Neuron (in vitro differentiated cells): ENCODE measurements around the gene SPTAN1.

Experiments
- H2AFZ ChIP-seq: one replicate; pipeline ENCODE4 v1.6.1; 2013; ENCODE audit warnings: low read depth, mild to moderate bottlenecking, inconsistent platforms, low read length, moderate library complexity
- H3K27me3 ChIP-seq: one replicate; pipeline ENCODE4 v1.6.1; 2013; ENCODE audit warnings: low read length; ENCODE audit not compliant: insufficient read depth
- H3K36me3 ChIP-seq: one replicate; pipeline ENCODE4 v1.6.1; 2013; ENCODE audit warnings: low read length; ENCODE audit not compliant: insufficient read depth
- H3K4me1 ChIP-seq: one replicate; pipeline ENCODE4 v1.6.1; 2013; ENCODE audit warnings: low read length; ENCODE audit not compliant: insufficient read depth
- H3K4me3 ChIP-seq: 2 replicates; pipeline ENCODE4 v1.5.1; 2013; ENCODE audit warnings: mild to moderate bottlenecking, low read length, moderate library complexity
- H3K9me3 ChIP-seq: one replicate; pipeline ENCODE4 v1.6.1; 2013; ENCODE audit warnings: low read length

Gene SPTAN1

DNA sequence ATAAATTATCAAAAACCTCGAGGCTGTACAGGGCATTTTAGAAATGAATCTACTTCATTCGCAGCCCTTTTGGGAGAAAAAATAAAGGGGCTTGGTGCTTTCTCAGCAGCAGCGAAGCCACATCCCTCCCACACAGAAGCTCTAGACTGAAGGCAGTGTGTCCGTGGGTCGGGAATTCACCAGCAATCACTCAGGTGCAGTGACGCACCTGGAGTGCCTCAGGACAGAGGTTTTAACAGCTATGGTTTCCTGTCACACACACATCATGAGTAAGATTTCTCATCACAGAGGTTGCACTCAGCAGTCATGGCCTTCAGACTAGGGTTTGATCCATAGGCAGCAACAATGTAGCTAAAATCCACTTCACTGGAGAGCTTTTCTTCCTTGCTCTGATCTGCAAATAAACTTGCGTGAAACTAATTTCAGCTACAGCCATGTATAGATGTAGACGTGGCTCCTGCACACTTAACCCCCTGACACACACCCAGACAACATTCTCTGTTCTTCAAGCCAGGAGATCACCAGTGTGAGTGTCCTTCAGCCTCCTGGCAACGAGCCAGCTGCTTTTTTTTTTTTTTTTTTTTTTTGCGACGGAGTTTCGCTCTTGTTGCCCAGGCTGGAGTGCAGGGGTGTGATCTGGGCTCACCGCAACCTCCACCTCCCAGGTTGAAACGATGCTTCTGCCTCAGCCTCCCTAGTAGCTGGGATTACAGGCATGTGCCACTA is 69.5 kb downstream of the SPTAN1 start:
- Histone ChIP-seq H2AFZ (no peak overlapping the region), H3K27me3 (no peaks in the 10 kb centered on the region), H3K36me3 (peaks cover 83% of the 10 kb centered on the region), H3K4me1 (no peaks in the 10 kb centered on the region), H3K9me3 (no peaks in the 10 kb centered on the region), H3K4me3 (no peak overlapping the region)

DNA sequence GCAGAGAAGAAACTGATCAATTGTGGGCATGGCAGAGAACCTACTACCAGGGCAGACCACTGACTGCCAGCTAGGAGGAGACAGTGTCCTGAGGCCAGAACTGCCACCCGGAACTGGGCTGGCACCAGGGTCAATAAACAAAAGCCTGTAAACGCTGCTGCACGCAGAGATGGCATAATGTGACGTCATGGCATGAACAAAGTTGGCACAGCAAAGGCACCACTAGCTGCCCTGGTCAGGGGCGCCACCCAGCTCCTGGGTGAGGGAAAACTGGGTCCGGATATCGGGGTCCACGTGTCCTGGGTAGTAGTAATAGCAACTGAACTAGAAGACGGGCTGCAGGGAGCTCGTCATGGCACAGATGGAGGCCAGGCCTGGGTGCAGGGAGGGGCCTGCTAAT is 72.2 kb downstream of the SPTAN1 start:
- Histone ChIP-seq H2AFZ (no peak overlapping the region), H3K9me3 (no peaks in the 10 kb centered on the region), H3K27me3 (no peaks in the 10 kb centered on the region), H3K36me3 (peaks cover 85% of the 10 kb centered on the region), H3K4me1 (no peaks in the 10 kb centered on the region), H3K4me3 (no peak overlapping the region)

DNA sequence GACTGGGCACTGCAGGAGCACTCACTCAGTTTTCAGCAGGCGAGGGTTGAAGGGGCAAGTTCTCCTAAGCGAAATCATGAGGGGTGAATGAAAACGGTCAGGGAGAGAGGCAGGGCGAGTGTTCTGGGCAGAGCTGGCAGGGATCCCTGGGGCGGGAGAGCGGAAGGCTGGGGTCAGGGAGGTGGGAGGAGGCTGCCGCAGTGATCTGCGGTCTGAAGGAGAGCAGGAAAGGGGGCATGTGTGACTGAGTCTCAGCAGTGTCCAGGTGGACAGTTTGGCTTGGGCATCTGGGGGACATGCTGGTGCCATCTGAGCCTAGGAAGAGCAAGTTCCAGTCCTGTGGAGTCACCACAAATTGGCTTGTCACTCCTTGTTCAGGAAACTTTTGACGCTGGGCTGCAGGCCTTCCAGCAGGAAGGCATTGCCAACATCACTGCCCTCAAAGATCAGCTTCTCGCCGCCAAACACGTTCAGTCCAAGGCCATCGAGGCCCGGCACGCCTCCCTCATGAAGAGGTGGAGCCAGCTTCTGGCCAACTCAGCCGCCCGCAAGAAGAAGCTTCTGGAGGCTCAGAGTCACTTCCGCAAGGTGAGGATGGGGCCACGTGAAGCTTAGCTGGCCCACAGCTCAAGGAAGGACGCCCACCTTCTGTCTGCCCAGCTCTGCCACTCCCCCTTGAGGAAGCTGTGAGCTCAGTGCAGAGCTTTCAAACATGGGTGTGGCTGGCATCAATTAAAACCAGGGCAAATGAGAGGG is 73.2 kb downstream of the SPTAN1 start:
- Histone ChIP-seq H3K4me3 (no peak overlapping the region), H3K4me1 (no peaks in the 10 kb centered on the region), H3K27me3 (no peaks in the 10 kb centered on the region), H3K9me3 (no peaks in the 10 kb centered on the region), H2AFZ (no peak overlapping the region), H3K36me3 (peaks cover 86% of the 10 kb centered on the region)

DNA sequence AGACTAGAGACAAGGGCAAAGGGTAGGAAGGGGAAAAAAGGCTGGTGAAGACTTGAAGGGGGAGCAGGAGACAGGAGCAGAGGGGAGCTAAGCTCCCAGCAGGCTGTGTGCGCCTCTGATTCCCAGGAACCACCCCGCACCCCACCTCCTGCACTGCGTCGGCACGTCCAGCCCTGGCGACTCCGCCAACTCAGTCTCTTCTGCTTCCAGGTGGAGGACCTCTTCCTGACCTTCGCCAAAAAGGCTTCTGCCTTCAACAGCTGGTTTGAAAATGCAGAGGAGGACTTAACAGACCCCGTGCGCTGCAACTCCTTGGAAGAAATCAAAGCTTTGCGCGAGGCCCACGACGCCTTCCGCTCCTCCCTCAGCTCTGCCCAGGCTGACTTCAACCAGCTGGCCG is 73.8 kb downstream of the SPTAN1 start:
- Histone ChIP-seq H3K27me3 (no peaks in the 10 kb centered on the region), H3K36me3 (peaks cover 80% of the 10 kb centered on the region), H2AFZ (no peak overlapping the region), H3K4me1 (no peaks in the 10 kb centered on the region), H3K9me3 (no peaks in the 10 kb centered on the region), H3K4me3 (no peak overlapping the region)

DNA sequence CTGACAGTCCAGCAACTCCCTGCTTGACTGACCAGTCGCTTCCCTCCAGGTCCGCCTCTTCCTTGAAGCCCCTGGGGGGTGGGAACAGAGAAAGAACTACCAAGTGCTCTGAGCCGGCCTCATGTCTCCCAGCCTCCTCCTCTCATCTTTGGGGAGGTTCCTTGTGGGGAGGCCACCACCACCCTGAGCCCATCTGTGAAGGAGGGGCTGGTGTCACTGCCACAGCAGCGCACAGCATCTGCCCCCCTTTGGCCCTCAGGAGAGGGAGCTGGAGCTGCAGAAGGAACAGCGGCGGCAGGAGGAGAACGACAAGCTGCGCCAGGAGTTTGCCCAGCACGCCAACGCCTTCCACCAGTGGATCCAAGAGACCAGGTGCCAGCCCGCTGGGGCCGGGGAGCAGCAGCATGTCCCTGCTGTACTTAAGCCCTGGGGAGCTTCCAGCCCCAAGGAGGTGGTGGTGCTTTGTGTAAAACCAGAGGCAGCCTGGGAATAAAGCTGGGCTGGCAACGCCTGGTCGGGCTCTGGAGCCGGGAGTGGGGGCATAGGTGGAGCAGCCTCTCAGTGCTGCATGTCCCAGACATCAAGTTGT is 74.8 kb downstream of the SPTAN1 start:
- peaks cover 78% of the 10 kb centered on the region for H3K36me3 ChIP-seq
- no peaks in the 10 kb centered on the region for H3K27me3 ChIP-seq
- no peak overlapping the region for H2AFZ ChIP-seq
- H3K4me3 ChIP-seq: no peak overlapping the region
- no peaks in the 10 kb centered on the region for H3K4me1 ChIP-seq
- H3K9me3 ChIP-seq: no peaks in the 10 kb centered on the region

DNA sequence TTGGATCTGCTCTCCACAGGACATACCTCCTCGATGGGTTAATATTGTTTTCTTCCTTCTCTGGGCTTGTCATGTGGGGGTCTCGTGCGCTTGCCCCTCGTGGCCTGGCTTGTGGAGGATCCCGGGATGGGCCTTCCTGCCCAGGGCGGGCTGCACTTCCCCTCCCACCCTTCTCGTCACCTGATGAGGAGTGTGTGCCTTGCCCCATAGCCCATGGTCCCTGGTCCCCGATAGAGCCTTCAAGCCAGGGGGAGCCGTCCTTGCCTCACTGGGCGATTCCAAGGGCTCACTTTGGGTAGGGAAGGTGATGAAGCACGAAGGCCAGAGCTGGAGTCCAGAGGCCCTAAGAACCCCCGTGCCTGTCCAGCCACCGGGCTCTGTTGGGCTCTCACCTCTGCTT is 75.5 kb downstream of the SPTAN1 start:
- Histone ChIP-seq H3K36me3 (peaks cover 82% of the 10 kb centered on the region), H3K27me3 (no peaks in the 10 kb centered on the region), H3K4me1 (no peaks in the 10 kb centered on the region), H3K4me3 (no peak overlapping the region), H3K9me3 (no peaks in the 10 kb centered on the region), H2AFZ (no peak overlapping the region)

DNA sequence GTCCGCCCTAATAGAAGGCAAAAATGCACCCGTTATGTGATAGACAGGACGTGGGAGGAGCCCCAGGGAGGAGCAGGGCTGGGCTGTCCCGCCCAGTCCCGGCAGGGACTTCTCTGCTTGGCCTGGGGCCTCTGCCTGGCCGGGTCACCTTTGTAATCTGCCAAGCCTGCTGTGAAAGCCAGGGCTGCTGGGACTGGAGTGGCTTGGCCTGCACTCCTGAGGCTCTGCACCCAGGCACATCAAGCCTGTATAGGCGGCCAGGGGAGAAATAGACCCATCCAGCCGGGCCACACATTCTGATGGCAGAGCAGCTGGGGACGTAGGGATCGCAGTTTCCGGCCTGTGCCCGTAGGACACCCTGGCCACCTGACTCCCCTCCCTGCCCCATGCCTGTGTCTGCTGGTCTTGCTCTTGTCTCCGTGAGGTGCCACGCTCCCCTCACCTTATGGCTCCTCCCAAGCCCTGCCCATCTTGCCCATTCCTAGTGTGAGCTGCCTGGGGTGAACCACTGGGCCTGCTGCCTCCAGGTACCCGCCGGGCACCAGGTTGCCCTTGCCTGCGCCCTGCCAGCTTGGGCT is 76.2 kb downstream of the SPTAN1 start:
- Histone ChIP-seq H3K4me3 (no peak overlapping the region), H3K36me3 (peaks cover 85% of the 10 kb centered on the region), H2AFZ (no peak overlapping the region), H3K9me3 (no peaks in the 10 kb centered on the region), H3K4me1 (no peaks in the 10 kb centered on the region), H3K27me3 (no peaks in the 10 kb centered on the region)

DNA sequence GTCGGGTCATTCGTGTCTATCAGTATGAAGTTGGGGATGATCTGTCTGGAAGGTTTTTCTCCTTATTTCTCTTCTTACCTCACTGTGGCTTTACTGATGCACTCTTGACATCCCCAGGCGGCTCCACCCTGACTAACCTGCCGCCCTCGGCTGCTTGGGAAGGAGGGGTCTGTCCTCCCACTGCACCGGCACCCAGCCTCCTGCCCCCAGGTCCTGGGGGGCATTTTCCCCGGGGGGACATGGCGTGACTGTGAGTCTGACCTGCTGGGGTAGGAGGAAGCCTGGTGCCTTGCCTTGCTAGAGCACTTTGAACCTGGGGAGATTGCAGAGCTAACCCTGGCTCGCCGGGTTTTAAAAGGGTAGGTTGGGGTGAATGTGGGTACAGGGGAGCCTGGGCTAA is 76.7 kb downstream of the SPTAN1 start:
- H3K27me3 ChIP-seq: no peaks in the 10 kb centered on the region
- H2AFZ ChIP-seq: no peak overlapping the region
- no peak overlapping the region for H3K4me3 ChIP-seq
- no peaks in the 10 kb centered on the region for H3K4me1 ChIP-seq
- no peaks in the 10 kb centered on the region for H3K9me3 ChIP-seq
- H3K36me3 ChIP-seq: peaks cover 88% of the 10 kb centered on the region

DNA sequence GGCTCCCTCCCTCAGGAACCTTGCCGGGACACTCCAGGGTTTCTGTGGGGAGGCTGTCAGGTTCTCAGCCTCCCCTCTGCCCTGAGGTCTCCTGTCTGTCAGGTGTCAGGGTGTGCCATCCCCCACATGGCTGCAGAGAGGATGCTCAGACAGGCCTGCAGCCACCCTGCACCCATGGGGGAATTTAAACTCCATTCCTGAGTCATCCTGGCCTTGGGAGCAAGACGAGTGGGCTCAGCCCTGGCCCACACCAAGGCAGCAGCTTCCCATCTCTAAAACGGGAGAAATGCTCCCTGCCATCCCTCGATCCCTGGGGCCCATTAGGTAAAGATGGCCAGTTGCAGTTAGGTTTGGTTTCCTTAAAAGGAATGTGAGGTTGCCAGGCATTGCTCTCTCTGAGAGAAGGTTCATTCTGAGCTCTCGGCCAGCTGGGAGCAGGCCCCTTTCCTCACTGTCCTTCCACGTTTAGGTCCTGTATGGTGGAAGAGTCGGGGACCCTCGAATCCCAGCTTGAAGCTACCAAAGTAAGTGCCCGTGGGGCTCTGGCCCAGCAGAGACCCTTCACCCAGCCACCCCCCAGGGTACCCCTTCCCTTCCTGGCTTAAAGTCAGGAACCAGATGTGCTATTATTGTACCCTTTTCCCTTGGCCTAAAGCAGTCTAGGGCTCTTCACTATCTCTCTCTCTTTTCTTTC is 77.6 kb downstream of the SPTAN1 start:
- no peak overlapping the region for H2AFZ ChIP-seq
- H3K4me3 ChIP-seq: no peak overlapping the region
- H3K9me3 ChIP-seq: no peaks in the 10 kb centered on the region
- H3K36me3 ChIP-seq: peaks cover 88% of the 10 kb centered on the region
- no peaks in the 10 kb centered on the region for H3K27me3 ChIP-seq
- no peaks in the 10 kb centered on the region for H3K4me1 ChIP-seq

DNA sequence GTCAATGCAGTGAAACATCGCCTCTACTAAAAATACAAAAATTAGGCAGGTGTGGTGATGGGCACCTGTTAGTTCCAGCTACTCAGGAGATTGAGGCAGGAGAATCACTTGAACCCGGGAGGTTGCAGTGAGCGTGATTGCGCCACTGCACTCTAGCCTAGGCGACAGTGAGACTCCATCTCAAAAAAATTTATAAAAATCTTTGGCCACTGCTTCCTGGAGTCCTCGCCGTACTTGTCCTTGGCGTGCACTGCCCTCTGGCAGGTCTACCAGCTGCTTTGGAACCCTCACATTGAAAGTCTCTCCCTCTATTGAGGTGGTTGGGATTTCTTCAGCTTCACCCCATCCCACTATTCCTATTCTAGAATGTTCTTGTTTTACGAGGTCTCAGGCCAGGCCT is 79.2 kb downstream of the SPTAN1 start:
- H3K9me3 ChIP-seq: no peaks in the 10 kb centered on the region
- H3K4me1 ChIP-seq: no peaks in the 10 kb centered on the region
- H3K36me3 ChIP-seq: peaks cover 81% of the 10 kb centered on the region
- no peak overlapping the region for H3K4me3 ChIP-seq
- H2AFZ ChIP-seq: no peak overlapping the region
- H3K27me3 ChIP-seq: no peaks in the 10 kb centered on the region

DNA sequence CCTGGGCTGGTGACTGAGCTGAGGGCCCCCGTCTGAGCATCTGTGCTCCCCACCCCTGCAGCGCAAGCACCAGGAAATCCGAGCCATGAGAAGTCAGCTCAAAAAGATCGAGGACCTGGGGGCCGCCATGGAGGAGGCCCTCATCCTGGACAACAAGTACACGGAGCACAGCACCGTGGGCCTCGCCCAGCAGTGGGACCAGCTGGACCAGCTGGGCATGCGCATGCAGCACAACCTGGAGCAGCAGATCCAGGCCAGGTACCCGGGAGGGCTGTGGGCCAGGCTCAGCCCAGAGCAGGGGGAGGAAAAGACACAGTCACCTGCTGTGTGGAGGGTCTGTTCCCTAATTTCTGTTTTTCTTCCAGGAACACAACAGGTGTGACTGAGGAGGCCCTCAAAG is 79.7 kb downstream of the SPTAN1 start:
- Histone ChIP-seq H3K36me3 (peaks cover 81% of the 10 kb centered on the region), H3K27me3 (no peaks in the 10 kb centered on the region), H2AFZ (no peak overlapping the region), H3K4me3 (no peak overlapping the region), H3K4me1 (no peaks in the 10 kb centered on the region), H3K9me3 (no peaks in the 10 kb centered on the region)

DNA sequence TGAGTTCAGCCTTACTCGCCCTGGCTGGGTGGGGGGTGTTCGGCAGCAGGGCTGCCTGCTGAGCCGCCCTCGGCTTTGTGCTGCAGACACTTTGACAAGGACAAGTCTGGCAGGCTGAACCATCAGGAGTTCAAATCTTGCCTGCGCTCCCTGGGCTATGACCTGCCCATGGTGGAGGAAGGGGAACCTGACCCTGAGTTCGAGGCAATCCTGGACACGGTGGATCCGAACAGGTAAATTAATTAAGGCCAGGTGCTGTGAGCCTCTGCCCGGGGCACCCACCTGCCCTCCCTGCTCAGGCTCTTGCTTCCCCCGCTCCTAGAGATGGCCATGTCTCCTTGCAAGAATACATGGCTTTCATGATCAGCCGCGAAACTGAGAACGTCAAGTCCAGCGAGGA is 80.1 kb downstream of the SPTAN1 start:
- Histone ChIP-seq H3K4me3 (no peak overlapping the region), H3K4me1 (no peaks in the 10 kb centered on the region), H2AFZ (no peak overlapping the region), H3K36me3 (peaks cover 80% of the 10 kb centered on the region), H3K9me3 (no peaks in the 10 kb centered on the region), H3K27me3 (no peaks in the 10 kb centered on the region)

DNA sequence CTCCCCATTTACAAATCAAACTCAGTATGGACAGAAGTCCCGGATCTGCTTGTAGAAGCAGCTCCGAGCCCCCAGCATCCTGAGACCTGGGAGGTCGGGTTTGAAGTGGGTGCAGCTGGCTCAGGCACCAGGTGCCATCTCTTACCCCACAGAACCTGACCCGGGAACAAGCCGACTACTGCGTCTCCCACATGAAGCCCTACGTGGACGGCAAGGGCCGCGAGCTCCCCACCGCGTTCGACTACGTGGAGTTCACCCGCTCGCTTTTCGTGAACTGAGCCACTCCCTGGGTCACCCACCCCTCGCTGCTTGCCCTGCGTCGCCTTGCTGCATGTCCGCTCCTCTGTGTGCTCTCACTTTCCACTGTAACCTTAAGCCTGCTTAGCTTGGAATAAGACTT is 80.7 kb downstream of the SPTAN1 start:
- H2AFZ ChIP-seq: no peak overlapping the region
- no peaks in the 10 kb centered on the region for H3K4me1 ChIP-seq
- no peaks in the 10 kb centered on the region for H3K9me3 ChIP-seq
- no peak overlapping the region for H3K4me3 ChIP-seq
- H3K36me3 ChIP-seq: peaks cover 78% of the 10 kb centered on the region
- H3K27me3 ChIP-seq: no peaks in the 10 kb centered on the region
